SKM-1 treated with dmso at 0.1 percent for 144 hours (cell line): ENCODE results near the gene EXOSC3.
"Not testable (repeated sequence)": the region's sequence is repeated elsewhere in the genome, so short reads cannot be mapped to it uniquely, and the experiment has no call there.

ENCODE experiments used
- DNase-seq: peaks from one replicate; lab custom pipeline; 2025; ENCODE audit not compliant: unreplicated experiment; lab: John Stamatoyannopoulos, UW

The EXOSC3 gene

DNA sequence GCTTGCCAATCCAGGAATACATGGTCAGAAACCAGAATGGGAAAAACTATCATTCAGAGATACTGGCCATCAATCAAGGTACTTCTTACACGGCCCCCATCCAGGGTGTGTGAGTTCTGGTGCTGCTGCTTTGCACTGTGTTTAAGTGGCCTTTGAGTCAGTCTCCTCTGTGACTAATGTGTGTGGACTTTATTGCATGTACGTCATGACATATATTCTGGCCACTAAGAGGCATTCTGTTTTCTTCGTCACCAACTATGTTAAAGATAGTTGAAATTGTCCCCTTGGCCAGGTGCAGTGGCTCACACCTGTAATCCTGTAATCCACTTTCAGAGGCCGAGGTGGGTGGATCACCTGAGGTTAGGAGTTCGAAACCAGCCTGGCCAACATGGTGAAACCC is 8.5 kb downstream of the EXOSC3 start:
- DNase-seq, result no peak

DNA sequence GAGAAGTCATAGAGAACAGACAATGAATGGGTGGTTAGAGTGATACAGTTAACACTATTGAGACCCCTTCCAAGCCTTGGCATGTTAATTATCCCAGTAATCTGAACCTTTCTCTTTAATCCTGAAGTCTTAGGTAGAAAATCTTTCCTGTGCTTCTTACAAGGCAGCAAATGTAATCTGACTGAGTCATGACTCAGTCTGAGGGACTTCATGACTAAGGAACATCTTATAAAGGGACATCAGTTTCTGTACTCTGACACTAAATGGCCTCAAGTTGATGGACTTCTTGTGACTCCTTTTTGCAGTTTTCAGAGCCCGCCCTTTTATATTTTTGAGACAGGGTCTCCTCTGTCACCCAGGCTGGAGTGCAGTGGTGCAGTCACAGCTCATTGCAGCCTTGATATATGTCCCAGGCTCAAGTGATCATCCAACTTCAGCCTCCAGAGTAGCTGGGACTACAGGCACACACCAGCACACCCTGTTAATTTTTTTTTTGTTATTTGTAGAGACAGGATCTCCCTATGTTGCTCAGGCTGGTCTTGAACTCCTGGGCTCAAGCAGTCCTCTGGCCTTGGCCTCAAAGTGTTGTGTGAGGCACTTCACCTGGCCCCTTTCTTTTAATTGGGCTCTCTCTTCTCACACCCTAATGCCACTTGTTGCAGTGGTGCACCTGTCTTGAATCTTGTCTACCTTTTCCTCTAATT is 9.5 kb downstream of the EXOSC3 start:
- DNase-seq, result no peak

DNA sequence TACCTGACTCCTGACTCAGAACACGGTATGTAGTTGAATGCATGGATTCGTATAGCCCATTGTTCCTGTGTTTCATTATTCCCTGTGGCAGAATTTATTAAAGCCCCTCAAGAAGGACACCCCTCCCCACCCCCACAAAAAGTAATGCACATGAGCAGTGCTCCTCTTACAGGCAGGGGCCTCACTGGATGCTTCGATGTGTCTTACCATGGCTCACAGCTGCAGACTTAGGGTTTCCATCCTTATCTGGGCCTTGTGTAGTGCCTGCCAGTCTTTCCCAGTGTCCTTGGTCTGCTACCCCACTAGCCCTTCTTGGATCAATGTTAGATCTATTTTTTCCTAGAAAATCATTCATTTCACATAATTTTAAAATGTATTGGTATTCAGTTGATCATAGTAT is 14.9 kb downstream of the EXOSC3 start:
- DNase-seq, result no peak

DNA sequence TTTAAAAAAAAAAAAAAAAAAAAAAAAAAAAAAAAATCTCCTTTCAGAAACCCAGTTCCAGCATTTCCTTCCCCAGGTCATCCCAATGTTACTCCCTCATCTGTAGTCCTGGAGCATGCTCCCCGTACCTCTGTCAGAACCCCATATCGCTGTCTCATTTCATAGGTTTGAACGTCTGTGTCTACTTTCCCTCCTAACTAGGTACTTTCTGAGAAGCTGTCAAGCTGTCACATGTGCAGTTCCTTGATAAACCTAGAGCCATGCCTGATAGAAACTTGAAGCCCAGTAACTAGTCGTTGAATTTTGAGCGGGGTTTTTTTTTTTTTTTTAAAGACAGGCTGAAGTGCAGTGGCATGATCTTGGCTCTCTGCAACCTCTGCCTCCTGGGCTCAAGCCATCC is 15.6 kb downstream of the EXOSC3 start:
- DNase-seq, result no peak

DNA sequence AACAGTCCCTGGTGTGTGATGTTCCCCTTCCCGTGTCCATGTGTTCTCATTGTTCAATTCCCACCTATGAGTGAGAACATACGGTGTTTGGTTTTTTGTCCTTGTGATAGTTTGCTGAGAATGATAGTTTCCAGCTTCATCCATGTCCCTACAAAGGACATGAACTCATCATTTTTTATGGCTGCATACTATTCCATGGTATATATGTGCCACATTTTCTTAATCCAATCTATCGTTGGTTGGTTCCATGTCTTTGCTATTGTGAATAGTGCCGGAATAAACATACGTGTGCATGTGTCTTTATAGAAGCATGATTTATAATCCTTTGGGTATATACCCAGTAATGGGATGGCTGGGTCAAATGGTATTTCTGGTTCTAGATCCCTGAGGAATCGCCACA is 19.6 kb downstream of the EXOSC3 start:
- DNase-seq, result not testable (repeated sequence)

DNA sequence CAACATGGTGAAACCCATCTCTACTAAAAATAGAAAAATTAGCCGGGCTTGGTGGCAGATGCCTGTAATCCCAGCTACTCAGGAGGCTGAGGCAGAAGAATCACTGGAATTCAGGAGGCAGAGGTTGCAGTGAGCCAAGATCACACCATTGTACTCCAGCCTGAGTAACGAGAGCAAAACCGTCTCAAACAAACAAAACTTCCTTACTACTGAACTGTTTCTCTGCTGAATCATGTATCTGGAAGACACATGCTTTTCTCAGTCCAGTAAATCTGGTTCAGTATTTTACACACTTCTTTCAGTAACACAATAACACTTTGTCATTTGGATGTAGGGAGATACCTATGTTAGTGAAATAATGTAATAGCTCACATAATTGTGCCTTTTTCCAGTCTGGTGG is 23.4 kb downstream of the EXOSC3 start:
- no peak for DNase-seq

DNA sequence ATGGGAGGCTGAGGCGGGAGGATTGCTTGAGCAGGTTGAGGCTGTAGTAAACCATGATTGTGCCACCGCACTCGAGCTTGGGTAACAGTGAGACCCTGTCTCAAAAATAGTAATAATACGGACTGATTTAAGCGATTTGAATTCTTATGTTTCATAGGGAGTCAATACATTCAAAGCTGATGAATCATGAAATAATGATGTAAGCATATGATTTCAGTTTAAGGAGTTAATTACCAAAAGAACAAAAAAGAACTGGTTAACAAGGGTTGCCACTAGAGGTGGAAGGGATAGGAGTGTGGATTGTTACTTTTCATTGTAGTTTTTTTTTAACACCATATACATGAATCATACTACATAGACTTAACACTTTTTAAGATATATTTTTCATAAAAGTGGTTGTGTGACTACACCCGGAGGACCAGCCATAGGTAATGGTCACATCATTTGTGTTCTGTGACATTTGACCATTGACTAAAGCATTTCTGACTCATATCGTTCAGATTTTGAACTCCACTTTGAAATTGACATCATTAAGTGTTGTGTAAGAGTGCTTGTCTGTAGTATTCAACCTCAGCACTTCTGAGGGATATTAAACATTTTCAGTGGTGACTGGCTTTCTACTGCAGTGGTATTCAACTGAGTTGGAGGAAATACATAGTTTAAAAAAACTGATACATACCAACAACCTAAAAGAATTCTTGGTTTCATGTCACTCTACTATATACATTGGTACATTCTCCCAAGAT is 24.3 kb downstream of the EXOSC3 start:
- no peak for DNase-seq

DNA sequence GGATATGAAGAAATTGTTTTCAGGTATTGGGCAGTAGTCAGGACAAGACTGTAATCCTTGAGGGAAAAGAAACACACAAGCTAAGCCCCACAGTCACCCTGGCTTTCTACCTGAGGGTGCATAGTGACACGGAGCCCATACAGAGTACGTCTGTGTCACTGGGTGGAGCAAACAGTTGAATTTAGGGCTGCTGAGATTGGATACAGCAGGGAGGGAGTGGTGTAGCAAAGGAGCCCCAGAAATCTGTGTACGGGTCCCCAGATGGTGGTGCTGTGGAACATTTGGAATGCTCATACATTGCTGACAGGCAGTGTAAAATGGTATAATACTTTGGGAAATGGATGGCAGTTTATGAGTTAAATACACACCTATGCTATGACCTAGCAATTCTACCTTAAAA is 26.1 kb downstream of the EXOSC3 start:
- DNase-seq, result no peak

DNA sequence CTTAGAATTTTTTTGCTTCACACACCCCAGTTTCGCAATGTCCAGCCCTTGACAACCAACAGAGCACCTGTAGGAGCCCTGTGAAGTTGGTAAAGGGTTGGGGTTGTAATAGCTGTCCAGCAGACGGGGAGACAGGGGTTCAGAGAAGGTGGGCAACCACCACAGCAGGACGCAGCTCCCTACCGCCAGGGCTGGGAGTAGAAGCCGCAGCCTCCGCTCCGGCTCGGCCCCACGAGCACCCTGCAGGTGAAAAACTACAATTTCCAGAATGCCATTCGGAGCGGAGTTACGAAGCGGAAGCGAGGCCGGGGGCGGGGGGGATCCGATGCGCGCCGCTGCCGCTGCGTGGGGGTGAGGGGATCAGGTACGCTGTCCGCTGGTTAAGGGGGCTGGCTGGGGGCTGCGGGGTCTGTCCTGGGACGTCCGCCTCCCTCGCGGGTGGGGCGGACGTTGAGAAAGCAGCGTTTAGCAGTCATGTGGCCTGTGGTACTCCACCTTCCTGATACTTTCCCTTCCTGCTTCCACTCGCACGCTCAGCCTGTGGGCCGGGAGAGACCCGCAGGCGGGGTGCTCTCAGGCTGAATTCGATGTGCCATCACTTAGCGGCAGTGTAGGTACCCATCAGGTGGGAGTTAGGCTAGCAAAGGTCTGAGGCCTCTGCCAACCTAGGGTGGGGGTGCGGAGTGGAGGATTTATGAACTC is 31.2 kb downstream of the EXOSC3 start, which contains the start of gene TRMT10B:
TSS of gene TRMT10B (plus strand) at position 317 of the 702 bp plus-strand sequence. CDS start 8,127 bp downstream, outside the sequence.
- peak; percentile 71 for DNase-seq

DNA sequence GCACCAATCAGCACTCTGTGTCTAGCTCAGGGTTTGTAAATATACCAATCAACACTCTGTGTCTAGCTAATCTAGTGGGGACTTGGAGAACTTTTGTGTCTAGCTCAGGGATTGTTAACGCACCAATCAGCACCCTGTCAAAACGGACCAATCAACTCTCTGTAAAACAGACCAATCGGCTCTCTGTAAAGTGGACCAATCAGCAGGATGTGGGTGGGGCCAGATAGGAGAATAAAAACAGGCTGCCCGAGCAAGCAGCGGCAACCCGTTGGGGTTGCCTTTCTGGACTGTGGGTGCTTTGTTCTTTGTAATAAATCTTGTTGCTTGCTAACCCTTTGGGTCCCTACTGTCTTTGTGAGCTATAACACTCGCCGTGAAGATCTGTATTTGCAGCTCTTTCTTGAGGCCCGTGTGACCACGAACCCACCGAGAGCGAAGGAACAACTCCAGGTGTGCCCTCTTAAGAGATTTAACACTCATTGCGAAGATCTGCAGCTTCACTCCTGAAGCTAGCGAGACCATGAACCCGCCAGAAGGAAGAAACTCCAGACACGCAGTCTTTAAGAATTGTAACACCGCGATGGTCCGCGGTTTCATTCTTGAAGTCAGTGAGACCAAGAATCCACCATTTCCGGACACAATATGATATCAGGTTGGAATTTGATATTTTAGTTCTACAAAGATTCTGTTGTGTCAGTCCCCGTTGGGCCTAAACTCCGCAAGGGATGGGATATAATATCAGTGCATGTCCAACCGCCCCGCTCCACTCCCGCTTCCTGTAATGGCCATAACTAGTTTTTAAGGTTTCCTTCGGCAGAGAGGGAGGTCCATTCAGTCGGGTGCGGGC is 32.0 kb downstream of the EXOSC3 start:
- no peak for DNase-seq

DNA sequence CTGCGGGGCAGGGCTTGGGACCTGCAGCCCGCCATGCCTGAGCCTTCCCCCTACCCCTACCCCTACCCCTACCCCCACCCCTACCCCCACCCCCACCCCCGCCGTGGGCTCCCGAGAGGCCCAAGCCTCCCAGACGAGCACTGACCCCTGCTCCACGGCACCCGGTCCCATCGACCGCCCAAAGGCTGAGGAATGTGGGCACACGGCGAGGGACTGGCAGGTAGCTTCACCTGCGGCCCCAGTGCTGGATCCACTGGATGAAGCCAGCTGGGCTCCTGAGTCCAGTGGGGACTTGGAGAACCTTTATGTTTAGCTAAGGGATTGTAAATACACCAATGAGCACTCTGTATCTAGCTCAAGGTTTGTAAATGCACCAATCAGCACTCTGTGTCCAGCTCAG is 32.8 kb downstream of the EXOSC3 start:
- not testable (repeated sequence) for DNase-seq

DNA sequence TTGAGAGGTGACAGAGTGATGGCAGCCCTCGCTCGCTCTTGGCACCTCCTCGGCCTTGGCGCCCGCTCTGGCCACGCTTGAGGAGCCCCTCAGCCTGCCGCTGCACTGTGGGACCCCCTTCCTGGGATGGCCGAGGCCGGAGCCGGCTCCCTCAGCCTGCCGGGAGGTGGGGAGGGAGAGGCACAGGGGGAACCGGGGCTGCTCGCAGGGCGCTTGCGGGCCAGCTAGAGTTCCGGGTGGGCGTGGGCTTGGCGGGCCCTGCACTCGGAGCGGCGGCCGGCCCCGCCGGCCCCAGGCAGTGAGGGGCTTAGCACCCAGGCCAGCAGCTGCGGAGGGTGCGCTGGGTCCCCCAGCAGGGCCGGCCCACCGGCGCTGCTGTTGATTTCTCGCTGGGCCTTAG is 33.2 kb downstream of the EXOSC3 start:
- DNase-seq, result not testable (repeated sequence)

DNA sequence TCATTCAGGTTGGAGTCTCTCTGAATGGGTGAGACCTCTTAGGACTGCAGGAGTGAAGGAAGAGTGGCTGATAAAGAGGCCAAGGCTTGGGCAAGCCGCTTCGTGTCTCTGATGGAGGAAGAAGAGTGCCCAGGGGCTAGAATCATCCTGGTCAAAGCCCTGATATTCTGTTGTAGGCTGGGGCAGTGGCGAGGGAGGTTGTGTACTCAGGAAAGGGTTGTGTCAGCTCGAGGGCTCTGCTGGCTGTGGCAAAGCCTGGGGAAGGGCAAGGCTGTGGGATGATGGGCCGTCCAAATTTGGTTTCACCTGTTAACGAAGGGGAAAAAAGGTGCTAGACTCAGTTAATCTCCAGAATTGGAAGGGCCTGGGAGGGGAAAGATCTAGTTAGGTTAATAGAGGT is 33.7 kb downstream of the EXOSC3 start:
- no peak for DNase-seq

DNA sequence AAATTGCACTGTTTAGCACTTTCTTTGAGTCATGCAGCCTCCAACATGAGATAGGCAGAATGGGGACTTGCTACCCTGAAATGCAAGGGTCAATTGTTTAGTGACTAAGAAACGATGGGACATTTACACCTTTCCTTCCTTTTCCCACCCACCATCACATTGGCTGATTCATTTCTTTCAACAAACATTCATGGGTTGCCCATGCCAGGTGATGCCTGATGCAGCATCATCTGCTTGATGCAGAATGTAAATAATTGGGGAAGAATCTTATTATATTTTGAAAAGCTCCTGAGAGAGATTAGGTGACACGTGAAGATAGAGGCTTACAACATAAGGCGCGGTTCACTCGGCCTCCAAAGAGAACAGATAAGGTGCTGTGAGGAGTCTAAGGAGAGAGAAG is 35.7 kb downstream of the EXOSC3 start:
- no peak for DNase-seq

DNA sequence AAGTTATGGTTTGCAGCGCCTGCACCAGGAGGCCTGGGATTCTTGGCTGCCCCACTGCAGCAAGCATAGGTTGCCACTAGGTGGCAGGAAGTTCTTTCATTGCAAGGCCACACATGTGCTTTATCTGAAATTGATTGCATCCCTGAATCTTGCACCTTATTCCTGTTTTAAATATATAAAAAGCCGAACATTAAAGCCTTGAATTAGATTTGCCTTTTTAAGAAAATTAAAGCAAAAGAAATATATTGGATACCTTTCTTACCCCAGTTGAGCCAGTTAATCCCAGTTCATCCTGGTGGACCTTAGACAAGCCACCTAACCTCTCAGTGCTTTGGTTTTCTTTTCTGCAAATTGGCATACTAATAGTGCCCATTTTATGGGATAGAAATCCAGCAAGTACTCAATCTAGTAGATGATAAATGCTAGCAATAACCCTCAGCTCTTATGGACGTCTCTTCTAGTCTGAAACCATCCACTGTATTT is 37.6 kb downstream of the EXOSC3 start:
- DNase-seq, result peak; percentile 69

DNA sequence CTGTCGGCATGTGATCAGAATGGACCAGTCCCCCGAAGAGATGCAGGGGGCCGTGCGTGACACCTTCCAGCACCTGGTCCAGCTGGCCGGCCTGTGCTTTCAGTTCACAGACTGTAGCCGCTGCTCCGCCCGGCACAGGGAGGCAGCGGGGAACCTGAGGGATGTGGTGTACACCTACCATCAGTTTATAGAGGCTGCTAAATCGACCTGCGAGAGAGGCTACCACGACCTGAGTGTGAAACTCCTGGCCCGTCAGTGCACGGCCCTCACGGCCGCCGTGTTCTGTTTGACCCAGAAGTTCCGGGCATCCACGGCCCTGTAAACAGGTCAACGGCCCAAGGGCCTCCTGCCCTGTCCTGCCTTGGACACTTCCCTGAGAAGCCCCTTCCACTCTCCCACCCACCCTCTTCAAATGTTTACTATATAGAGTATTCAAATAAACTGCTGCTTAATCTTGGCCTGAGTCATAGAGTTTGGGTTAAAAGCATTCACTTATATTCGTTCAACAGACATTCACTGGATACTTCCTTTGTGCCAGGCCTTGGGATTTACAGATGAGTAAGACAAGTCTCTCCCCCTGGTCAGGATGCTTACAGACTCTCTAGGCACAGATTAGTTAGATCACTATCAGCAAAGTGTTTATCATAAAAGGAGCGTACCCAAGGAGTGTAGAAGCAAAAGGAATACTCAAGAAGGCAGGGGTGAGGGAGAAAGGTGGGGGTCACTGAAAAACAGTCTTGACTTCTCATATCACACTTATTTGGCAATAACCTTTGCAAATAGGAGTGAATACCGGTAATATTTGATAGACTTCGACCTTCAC is 38.2 kb downstream of the EXOSC3 start:
- no peak for DNase-seq

DNA sequence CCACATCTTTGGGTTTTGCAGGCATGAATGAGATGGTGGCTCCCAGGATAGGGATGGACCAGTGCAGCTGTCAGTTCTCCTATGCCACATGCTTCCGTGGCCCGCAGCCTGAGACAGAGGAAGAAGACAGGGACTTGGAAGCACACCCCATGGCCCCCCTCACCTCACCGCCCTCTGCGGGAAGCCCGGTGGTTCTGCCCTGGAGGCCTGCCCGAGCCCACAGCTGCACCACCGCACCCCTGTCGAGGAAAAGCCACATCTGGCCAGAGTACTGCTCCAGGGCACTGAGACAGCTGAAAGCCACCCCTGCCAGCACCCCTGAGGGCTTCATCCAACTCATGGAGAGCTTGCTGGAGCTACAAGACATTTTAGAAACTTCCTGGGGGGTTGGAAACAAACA is 38.9 kb downstream of the EXOSC3 start:
- DNase-seq, result no peak

DNA sequence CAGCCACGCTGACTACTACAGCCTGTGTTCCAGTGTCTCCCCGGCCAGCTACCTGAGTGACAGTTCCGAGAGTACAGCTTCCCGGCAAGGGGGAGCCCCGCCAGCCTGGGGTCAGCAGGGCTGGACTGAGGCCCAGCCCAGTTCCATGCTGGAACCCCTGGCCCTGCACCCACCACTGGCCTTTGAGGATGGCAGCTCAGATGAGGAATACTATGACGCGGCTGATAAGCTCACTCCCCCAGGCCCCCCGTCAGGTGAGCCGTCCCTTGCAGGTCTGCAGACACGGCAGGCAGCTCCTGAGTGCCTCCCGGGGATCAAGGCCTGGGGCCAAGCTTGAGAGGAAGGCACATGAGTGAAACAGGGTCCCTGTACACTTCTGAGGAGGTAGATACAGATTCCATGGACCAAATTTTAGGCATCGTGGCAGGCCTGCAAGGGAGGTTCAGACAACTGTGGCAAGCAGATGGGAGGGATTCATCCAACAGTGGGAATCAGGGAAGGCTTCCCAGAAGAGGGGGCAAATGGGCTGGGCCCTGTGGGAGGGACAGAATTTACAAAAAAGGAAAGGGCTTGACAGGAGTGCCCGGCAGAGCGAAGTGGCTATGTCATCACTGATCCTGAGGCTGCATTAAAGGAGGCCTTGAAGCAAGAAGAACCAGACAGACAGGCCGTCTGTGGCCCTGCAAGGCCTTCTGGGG is 44.1 kb downstream of the EXOSC3 start:
- DNase-seq, result no peak

DNA sequence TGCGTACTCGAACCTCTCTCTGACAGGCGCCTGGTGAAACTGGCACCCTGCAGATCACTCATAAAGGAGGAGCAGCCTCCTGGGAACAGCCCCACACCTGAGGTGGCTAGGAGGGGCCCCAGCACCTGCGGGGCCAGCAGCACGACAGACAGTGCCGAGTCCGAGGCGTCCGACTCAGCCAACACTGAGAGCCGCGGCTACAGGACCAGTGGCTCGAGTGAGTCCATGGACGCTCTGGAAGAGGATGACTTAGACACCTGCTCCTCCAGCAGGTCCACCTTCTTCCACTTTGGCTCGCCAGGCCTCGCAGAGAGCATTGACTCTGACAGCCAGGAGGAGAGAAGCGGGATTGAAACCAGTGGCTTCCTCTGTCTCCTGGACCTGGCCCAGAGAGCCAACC is 44.7 kb downstream of the EXOSC3 start:
- no peak for DNase-seq
